ENCODE results near the gene TAPT1. TPM values are rescaled to one million over a fixed set of nuclear protein-coding genes. Genes with fewer than 3 reads are reported as not detected.
A peak's percentile ranks its signal among the peaks of the same experiment; 100 is the strongest.
"Not testable (repeated sequence)": the region's sequence is repeated elsewhere in the genome, so short reads cannot be mapped to it uniquely, and the experiment has no call there.

TAPT1 gene
- total RNA-seq, 1 donor from 2014 or later, result 14.5 TPM

- DNase-seq (ENCODE audit: low read depth in 2 of 2), result peak in 1 of 2 donors; percentile 7
These were observed 8.8 kb downstream of the TAPT1 start for GRCh38 chr4:16217300-16218051.

GRCh38 chr4:16213121-16213520 is 13.2 kb downstream of the TAPT1 start:
- DNase-seq (ENCODE audit: low read depth in 2 of 2), result no peak

GRCh38 chr4:16212138-16212782 is 14.0 kb downstream of the TAPT1 start:
- no peak for DNase-seq (ENCODE audit: low read depth in 2 of 2)

- no peak for DNase-seq (ENCODE audit: low read depth in 2 of 2)
These were observed 18.9 kb downstream of the TAPT1 start for GRCh38 chr4:16207409-16207808.

DNA sequence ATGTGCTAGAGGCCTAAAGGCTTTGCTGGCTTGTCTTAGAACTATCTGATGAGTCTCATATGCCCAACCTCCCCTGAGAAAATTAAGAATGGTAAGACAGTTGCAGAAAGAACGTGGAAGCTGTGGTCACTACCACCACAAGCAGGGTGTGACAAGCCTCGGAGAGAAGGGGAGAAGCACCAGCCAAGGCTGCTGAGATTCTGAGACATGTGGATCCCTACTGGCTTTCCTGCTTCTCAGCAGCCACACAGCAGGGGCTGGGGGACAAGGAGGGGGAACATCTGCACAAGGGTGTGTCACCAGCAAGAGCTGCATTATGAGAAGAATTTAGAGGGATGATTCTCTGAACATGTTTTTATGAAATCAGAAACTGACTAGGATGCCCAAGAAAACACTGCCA is 19.4 kb downstream of the TAPT1 start:
- DNase-seq (ENCODE audit: low read depth in 2 of 2), result no peak

DNA sequence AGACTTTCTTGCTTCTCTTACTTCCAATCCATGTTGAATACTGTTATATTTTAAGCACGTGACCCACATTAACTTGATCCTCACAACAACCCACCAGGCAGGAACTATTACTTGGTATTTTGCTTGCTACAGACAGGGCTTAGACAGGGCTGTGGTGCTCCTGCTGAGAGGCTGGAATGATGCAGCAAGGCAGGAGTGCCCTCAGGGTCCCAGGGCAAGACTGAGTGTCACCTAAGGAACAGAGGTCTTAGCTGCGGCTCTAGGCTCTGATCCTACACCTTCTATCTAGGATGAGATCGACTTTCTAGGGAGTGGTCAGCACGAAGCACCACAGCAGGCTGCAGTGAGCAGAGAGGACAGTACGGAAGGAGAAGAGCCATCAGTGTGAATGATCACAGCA is 20.0 kb downstream of the TAPT1 start:
- DNase-seq (ENCODE audit: low read depth in 2 of 2), result no peak

- peak; percentile 35 to 37 for DNase-seq (ENCODE audit: low read depth in 2 of 2)
These were observed 20.7 kb downstream of the TAPT1 start for GRCh38 chr4:16205298-16206164.

DNA sequence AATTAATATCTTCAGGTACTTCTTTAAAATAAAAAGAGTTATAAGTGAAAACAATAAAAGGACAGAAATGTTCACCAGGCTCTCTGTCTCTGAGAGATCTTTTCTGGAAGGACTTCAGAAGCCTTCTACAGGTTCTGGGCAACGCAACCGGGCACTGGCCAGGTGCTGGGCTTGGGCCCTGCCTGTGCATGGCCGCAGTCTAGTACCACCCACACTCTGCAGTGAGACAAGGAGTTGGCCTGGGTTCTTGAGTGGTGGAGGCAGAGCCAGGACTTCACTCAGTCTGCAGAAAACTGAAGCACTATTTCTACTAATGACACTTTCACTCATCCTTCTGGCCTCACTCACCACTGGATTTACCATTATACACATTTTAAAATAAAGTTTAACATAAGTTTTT is 21.8 kb downstream of the TAPT1 start:
- DNase-seq (ENCODE audit: low read depth in 2 of 2), result no peak

DNA sequence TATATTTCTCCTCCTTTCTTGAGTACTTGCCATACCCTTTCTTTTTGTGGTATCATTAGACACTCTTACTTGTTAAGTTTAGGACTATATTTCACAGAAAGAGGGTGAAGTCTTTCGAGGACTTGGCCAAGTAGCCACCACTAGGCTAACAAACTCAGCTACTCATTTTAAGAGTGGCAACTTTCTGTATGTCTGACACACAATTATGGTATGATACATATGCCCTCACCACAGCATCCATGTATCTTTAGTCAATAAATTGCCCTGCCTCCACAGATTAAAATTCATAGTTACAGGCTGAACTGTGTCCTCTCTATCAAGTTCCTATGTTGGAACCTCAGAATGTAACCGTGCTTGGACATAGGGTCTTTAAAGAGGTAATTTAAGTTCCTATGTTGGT is 23.2 kb downstream of the TAPT1 start:
- no peak for DNase-seq (ENCODE audit: low read depth in 2 of 2)

GRCh38 chr4:16202598-16202997 is 23.7 kb downstream of the TAPT1 start:
- DNase-seq (ENCODE audit: low read depth in 2 of 2), result peak in 1 of 2 donors; percentile 53

GRCh38 chr4:16199093-16199492 is 27.2 kb downstream of the TAPT1 start:
- DNase-seq (ENCODE audit: low read depth in 2 of 2), result peak; percentile 49 to 58

DNA sequence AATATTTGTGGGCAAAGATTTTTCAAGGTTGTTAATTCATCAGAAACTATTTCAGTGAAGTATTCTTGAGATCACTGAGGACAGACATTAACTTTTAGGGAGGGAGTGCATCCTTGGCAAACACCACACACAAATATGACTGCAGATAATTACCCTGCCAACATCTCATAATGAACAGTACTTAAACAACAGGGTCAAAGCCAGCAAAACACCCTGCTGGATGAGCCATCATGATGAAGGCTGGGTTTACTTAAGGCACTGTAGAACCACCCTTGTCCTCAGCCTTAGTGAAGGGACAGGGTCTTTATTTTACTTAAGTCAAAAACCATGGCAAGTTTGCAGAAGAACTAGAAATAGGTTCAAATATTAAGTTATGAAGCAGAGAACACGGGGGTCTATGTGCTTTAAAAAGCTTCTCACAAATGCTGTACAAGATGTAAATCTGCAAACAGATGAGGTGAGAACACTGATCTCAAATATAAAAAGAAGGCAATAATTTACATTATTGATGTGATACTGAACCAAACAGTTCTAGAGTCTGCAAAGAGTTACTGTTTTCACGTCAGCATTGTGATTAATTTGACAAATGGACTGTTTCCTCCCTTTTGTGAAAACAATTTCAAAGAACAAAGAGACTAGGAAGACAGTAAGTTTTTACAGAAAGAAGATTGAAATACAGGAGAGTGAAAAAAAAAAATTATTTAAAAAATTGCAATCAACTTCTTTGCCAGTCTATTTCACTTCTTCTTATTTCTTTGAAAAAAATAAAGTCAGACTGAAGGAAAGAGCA is 28.2 kb downstream of the TAPT1 start:
- DNase-seq (ENCODE audit: low read depth in 2 of 2), result peak; percentile 33 to 69

GRCh38 chr4:16196482-16197393 is 29.5 kb downstream of the TAPT1 start:
- peak; percentile 55 to 81 for DNase-seq (ENCODE audit: low read depth in 2 of 2)

- no peak for DNase-seq (ENCODE audit: low read depth in 2 of 2)
These were observed 31.1 kb downstream of the TAPT1 start for GRCh38 chr4:16195209-16195608.

GRCh38 chr4:16194798-16195197 is 31.5 kb downstream of the TAPT1 start:
- DNase-seq (ENCODE audit: low read depth in 2 of 2), result not testable (repeated sequence)

- peak in 1 of 2 donors; percentile 17 for DNase-seq (ENCODE audit: low read depth in 2 of 2)
These were observed 32.1 kb downstream of the TAPT1 start for GRCh38 chr4:16194214-16194613.

GRCh38 chr4:16192631-16193518 is 33.4 kb downstream of the TAPT1 start:
- DNase-seq (ENCODE audit: low read depth in 2 of 2), result peak; percentile 35 to 40

DNA sequence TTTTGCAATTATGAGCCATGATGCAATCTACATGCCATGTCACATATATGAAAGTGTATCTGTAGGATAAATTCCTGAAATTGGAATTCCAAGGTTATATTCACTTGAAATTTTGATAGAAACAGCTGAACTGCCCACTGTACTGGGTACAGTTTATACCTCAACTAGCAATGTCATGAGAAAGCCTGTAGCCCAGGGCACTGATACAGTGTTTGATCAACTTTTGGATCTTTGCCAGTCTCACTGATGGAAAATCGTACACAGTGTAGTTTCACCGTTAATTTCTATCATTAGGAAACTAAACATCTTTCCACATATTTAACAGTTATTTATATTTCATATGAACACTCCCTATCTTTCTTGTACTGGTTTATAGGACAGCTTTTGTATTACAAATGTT is 34.2 kb downstream of the TAPT1 start:
- peak in 1 of 2 donors; percentile 43 for DNase-seq (ENCODE audit: low read depth in 2 of 2)

DNA sequence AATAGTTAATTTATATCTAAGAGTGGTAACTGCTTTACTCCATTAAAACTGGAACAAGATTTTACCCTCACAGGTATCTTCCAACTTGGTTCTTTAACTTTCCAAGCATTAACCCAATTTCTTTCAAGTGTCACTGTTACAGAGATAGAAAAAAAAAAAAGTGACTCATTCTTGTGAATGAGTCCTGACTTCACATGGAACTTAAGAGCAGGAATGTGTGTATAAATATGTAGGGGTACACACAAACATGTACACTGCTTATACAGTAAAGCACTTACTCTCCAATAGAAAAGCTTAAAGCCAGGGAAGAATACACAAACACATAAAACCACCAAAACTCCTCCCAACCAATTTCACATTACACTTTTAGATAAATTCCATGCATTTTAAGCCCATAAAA is 38.8 kb downstream of the TAPT1 start:
- no peak for DNase-seq (ENCODE audit: low read depth in 2 of 2)

Data from lung microvascular endothelial cell (primary cell).